GM18870 (cell line): ENCODE results near the gene MRNIP.
"Not testable (repeated sequence)": the region's sequence is repeated elsewhere in the genome, so short reads cannot be mapped to it uniquely, and the experiment has no call there.

ENCODE experiments used
- ATAC-seq: cut with Tn5 transposase; IDR thresholded peaks from one replicate; pipeline ENCODE4 v1.9.1; 2021; ENCODE audit warnings: moderate library complexity; ENCODE audit not compliant: unreplicated experiment

Gene MRNIP

DNA sequence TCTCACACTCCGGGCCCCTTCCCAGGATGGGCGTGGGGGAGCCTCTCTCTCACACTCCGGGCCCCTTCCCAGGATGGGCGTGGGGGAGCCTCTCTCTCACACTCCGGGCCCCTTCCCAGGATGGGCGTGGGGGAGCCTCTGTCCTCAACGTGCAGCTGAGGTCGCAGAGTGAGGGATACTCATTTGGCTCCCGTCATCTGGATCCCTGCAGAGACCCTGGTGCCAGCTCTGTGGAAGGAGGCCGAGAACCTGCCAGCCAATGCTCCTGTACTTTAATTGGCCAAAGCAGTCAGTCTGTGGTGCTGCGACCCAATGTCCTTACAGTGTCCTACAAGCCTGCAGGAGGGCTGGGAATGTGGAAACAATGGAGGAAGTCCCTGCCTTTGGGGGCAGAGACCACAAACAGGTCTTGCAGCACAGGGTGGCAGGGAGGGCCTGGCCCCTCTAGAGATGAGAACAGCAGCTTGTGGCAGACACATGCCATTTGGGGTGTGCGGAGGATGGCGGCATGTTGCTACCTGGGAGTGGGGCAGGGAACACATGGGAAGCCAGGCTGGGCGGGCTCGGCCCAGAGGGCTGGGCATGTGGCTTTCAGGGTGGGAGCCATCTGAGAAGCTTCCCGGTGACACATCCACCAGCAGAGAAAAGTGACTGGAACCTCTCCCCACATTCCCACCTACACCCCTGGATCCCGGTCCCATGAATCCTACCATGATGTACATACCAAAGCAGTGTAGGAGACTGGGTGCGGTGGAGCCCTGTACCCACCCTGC is 13.6 kb upstream of the MRNIP start:
- no peak for ATAC-seq

DNA sequence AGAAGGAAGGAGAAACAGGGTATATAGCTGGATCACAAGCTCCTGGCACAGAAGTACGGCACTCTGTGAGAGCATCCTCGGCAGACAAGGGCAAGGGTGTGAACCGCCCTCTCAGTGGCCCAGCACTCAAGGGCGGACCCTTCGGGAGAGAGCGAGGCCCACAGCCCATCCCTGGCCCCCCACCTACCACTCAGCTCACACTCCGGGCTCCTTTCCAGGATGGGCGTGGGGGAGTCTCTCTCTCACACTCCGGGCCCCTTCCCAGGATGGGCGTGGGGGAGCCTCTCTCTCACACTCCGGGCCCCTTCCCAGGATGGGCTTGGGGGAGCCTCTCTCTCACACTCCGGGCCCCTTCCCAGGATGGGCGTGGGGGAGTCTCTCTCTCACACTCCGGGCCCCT is 12.9 kb upstream of the MRNIP start:
- ATAC-seq = not testable (repeated sequence)

DNA sequence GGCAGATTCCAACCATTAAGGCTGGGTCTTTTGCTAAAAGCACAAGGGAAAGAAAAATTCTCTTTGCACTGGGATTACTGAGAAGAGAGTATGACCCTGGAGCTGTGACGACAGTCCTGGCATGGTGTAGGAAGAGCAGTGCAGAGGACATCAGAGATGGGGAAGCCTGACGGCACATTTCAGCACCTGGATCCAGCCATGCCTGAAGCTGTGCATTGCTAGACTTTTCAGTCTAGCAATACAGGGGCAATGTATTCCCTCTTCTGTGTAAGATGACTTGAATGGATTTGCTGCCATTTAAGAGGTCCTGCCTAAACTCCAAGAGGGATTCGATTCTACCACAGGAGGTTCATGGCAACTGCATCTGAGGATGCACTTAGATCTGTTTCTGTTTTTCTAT is 12.3 kb upstream of the MRNIP start:
- ATAC-seq = no peak

DNA sequence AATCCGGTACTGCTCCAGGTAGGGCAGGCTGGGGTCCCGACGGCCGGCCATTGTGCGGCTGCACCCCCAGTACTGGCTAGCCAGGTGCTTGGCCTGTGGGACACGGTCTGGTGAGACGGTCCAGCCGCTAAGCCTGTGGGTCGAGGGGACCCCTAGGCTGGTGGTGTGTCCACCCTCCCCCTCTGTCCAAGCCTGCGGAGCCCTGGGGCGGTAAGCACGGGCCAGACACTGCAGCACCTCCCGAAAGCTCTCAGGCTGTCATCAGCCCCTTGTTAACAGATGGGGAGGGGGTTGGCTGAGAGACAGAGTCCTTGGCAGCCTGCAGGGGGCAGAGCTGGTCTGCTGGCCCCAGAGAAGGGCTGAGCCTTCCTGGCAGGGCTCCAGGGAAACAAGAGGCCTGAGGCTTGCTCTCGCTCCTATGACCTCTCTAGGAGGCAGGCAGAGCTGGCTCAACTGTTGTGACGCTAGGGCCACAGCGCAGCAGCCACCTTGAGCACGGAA is 11.8 kb upstream of the MRNIP start:
- ATAC-seq = no peak

DNA sequence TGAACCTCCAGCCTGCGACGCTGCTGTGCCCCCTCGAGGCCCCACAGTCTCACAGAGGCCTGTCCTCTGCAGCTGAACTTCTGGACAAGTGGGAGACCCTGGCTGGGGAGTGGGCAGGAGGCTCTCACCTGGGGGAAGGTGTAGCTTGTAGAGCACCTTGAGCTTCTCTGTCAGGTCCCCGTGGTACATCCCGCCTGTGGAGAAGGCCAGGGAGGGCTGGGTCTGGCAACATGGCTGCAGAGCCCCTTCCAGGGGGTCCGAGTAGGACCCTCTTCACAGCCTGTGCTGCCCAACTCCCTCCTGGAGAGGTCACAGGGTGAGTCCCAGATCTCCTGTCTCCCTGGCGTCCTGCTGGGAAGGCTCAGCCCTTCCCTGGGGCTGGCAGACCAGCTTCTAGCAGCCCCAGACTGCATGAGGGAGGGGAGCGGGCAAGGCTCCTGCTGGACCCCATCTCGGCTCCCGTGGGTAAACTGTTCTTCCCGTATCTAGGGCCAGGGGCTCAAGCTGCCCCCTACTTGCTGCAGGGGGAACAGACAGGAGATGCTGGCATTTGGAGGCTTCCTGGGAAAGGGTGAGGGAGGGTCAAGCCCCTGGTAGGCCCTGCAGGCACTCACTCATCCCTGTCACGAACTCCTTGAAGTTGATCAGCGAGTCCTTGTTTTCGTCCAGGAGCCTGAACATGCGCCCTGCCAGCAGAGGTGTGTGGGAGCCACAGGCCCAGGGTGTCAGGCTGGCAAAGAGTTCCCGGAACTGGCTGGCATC is 11.2 kb upstream of the MRNIP start:
- ATAC-seq = no peak

DNA sequence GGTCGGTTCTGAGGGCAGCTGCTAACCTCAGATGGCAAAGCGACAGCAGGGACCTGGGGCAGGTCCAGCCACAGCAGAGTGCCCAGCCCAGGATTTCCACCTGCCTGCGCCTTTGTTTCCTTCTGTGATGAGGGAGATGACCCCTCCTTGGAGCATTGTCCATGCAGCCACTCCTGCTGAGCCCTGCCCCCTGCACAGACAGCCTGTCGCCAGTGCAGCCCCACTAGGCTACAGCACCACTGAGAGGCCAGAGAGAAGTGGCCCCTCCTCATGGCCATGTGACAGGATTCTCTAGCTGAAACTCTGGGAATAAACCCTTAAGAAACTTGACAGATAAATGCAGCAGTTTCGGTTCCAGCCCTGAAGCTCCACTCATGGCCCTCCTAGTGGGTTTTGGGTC is 10.5 kb upstream of the MRNIP start:
- no peak for ATAC-seq

DNA sequence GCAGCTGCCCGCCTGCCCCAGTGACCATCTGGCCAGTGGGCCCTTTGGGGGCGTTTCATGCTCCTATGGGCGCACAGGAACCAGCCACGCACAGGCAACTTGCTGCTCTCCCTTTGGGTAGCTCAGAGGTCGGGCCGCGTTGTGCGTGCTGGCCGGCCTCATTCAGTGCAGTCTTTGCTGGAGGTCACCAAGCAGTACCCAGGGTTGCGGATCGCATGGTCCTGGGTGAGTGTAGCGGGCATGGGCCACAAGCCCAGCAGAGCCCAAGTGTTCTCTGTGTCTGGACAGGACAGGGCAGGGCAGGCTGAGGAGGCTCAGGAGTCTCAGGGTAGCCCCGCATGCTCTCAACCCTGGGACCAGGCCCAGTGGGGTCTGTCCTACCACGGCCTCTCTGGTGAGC is 9.9 kb upstream of the MRNIP start:
- no peak for ATAC-seq

DNA sequence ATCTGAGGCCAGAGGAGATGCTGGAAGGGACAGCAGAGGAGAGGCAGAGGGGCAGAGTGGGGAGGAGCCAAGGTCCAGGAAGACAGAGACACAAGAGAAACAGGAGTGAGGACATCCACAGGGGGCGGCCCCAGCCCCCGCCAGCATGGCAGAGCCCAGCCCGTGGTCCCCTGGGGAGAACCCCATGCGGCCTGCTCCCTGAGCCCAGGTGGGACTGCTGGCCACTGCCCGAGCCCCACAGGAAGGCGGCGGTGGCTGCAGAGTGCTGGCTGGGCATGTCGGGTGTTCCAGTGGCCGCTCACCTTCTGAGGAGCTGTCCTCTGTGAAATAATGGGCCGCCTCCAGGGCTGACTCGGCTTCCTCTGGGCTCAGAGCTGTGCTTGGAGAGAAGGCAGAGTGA is 8.9 kb upstream of the MRNIP start:
- no peak for ATAC-seq

DNA sequence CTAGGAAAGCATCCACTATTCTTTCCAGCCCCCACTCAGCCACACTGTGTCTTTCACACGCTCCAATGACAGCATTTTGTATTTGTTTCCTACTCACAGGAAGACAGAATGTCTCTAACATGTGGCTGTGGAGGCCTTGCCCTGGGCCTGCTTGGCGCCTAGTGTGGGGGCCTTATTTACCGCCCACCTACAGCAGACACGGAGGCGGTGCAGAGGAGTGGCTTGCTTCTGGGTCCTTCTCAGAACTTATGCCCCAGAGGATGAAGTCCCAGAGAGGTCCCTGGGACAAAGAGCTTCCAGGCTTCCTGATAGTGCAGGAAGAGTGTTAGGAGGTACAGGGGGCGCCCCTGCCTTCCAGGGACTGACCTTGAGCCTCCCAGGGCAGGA is 8.5 kb upstream of the MRNIP start:
- no peak for ATAC-seq

DNA sequence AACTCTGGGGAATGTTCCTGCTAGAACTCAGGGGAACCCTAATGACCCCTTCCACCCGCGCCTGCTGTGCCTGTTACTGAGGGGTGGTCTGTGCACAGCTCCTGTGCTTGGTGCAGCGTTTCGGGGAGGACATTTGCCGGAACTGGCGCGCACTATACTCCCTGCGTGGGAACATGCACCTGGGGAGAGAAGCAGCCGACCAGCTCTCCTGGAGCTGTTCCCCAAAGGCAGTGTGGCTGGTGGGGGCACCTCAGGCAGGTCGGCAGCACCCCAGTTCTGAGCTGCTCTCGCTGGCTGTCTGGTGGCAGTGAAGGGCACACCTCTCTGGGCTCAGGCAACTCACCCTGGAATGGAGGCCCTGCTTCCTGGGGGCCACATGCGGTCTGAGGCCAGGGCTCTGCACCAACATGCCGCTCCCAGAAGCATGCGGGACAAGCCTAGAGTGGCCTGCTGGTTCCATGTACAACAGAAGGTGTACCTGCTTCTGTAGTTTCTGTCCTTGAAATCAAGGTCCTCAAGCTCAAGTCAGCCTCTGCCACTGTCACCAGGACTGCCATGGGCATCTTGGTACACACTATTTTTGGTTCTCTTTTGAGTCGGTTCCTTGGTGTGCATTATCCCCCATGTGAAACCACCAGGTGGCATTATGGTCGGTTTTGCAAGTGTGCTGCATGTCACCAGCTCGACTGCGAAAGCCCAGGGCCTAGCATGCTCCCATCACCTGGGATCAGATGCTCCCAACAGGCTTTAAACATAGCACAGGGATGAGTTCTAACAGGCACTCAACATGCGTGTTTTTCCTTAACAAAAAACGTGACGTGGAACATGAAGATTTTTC is 7.8 kb upstream of the MRNIP start:
- no peak for ATAC-seq

DNA sequence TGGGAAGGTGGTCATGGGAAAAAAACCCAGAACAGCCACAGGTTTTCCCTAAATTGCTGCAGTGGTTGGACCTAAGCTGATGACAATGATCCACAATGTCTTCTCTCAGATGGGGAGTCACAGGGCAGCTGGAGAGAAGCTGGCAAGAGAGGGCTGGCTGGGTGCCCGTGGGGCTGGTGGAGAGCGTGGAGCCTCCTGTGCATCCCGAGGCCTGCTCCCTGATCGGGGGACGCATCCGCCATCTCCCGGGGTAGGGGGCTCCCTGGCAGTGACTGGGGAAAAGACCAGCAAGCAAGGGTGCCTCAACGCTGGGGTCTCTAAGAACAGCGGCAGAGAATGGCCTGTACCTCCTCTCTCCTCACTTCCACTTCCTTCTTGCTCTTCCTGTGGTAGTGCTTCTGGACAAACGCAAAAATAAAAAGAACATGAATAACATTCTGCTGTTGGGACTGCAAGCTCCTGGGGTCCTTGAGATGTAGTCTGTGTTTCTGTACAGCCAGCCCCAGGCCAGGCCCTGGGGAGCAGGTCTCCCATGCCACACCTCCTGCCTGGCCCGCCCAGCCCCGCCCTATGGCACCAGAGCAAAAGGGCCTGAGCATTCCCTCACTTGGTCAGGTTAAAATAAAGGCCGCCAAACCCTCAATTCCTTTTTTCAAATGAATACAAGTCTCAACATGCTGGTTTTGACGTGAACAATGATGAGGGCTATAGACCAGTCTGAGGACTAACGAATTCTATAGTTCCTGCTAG is 7.0 kb upstream of the MRNIP start:
- ATAC-seq = no peak

DNA sequence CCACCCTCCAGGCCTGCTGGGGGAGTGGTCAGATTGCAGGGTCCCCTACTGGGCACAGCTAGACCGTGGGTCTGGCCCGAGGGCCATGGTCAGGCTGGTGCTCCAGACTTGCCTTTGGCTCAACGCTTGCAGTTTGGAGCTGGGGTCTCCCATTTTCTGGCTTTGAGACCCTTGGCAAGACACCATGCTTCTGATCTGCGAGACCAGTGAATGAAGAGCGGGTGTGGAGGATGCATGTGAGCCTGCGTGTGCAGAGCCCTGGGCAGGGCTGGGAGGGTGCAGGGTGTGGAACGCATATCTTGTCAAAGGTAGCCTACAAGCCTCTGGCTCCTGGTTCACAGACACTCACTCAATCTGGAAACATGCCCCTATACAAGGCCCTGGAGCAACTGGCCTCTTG is 6.1 kb upstream of the MRNIP start:
- ATAC-seq = no peak

DNA sequence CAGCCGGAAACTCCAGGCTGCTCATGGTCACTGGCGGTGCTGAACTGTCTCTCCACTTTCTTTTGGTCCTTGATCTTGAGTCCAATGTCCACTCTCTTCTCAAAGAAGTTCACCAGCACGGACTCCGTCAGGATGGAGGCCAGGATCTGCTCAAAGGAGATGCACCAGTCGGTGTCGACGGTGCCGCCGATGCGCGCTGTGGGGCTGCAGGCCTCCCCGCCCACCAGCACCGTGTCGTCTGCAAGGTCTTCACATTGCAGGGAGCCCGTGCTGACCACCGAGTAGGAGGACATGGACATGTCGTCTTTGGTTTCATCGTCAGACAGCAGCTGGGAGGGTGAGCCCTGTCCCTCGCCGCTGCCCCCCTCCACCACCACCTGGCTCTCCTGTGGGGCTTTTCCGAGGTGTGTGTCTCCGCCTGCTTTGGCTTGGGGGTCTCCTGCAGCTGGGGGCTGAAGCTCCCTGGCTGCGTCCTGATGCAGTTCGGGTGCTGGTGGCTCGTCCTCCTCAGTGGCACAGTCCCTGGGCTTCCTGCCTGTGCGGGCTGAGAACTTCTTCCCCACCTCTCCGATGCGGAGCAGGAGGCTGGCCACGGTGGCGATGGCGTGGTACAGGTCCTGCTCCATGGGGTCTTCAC is 5.0 kb upstream of the MRNIP start:
- no peak for ATAC-seq

DNA sequence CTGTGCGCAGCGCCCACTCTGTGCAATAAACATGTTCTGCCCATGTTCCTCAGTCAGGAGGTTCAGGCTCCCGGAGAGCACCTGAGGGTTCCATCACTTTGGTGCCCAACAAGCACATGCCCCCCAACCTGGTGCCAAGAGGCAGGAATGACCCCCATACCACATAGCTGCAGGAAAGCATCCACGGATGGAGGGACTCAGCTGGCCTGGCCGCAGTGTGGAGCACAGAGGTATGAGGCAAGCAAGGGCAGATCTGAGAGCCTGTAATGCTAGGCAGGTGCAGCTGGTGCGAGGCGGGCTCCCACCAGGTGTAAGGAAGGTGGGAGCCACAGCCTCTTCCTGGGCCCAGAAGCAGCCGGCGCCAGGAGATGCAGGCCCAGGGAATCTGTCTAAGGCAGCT is 4.3 kb upstream of the MRNIP start:
- ATAC-seq = no peak

DNA sequence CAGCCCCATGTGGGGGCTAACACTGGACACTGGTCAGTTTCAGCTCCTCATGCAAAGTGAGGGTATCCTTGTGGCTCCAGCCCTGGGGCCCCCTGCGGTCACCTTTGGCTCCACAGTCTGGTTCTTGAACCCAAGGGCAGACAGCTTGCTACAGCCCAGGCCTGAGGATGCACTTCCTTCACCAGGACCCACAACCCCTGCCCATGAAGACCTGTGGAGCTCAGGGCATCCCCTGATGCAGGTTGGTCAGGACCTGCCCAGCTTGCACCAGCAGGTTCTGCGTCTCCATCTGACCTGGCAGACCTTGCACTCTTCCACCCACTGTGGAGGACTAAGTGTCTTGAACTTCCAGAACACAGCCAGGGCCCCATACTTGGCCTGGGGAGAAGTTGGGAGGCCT is 3.7 kb upstream of the MRNIP start:
- ATAC-seq = no peak

DNA sequence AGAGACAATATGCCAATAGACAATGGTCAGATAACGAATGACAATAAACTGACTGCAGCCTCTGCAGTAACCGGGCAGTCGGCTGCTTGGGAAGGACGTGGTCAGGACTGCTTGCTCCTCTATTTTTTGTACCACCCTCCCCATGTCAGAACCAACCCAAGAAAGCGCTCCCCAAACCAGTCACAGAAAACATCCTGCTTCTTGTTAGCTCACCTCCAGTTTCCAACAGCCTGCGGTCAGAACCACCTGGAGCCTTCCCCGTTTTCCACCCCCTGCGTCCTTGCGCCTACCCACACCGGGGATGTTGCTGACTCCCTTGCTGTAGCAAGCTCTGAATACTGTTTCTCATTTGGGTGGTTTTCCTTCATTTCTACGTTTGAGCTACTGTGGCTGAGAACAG is 1.7 kb upstream of the MRNIP start:
- no peak for ATAC-seq

DNA sequence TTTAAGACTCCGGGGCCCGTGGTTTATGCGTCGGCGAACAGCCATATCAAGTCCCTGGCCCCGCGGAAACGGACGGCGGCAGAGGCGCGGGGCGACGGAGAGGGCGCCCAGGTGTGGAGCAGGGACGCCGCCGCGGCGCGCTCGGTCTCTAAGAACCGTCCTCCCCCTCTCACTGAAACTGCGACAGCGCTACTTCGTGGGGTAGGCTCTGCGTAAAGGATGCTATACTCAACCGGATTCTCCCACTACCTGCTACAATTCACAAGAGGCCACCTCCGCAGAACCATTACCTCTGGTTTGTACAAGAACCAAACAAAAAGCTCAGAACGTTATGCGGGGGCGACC is 404 bp downstream of the MRNIP start:
- peak; percentile 22 for ATAC-seq

DNA sequence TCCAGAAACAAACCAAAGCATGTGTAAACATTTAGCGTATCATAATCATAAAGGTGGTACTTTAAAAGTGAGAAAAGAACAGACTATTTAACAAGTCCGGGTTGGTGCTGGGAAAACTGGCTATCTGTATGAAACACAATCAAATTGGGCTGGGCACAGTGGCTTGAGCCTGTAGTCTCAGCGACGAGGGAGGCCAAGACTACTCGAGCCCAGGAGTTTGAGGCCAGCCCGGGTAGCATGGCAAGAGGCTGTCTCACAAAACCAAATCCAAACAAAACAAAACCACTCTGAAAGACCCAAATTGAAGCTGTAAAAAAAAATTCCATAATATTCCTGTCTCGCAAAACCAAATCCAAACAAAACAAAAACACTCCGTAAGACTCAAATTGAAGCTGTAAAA is 4.3 kb downstream of the MRNIP start:
- no peak for ATAC-seq

DNA sequence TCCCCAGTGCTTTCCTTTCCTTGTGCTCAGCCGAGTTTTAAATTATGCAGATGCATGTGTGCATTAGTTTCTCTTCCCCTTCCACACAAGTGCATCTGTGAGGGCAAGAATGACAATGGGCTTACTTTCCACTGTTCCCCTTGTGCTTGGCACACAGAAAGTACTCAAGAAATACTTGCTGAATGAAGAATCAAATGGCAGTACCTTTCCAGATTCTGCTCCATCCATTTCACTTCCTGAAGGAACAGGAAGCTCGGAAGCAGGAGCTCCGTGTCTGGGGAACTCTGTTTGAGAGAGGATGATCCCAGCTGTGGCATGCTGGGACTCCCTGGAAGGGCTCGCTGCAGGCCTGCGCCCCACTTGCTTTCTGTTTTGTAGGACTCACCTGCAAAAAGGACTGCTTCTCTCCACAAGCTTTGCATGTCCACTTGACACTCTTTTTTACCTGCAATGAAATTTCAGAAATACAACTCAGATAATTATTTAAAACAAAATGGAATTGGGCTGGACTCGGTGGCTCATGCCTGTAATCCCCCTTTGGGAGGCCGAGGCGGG is 5.5 kb downstream of the MRNIP start:
- ATAC-seq = peak; percentile 77

DNA sequence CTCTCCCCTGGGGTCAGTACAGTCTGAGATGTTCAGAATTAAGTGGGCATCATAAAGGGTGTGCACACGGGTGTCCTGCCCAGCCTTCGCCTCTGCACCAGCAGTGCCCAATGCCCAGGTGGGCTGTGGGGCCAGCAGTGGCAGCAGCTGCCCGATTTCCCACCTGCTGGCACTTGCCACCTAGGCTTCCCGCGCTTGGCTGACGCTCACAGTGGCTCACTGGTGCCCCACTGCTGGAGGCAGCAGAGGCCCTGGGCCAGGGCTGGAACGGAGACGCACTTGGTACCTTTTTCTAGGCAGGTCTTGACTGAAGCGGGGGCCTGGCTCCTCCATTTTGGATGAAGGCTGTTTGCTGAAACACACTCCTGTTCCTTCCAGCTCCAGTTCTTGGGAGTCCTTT is 17.0 kb downstream of the MRNIP start:
- no peak for ATAC-seq
